Peyer's patch (tissue), 4 donors: Measurements from ENCODE around the gene FBXW7. TPM values are rescaled to one million over a fixed set of nuclear protein-coding genes. Genes with fewer than 3 reads are reported as not detected.

ENCODE experiments used
- DNase-seq, 3 donors: peaks; one replicate each; pipeline ENCODE4 v3.0.0-alpha.2; 2017 to 2019
- H3K27ac ChIP-seq, 4 donors: fragments of 200-600 bp; sonication (generic); one replicate each; pipeline ENCODE4 v1.5.1; 2016 to 2019
- H3K27me3 ChIP-seq, 2 donors: fragments of 200-600 bp; sonication (generic); one replicate each; pipeline ENCODE4 v1.5.1; 2019
- H3K36me3 ChIP-seq, 3 donors: fragments of 200-600 bp; sonication (generic); one replicate each; pipeline ENCODE4 v1.5.1; 2016 to 2019
- H3K4me1 ChIP-seq, 4 donors: fragments of 200-600 bp; sonication (generic); one replicate each; pipeline ENCODE4 v1.5.1; 2016 to 2019
- H3K4me3 ChIP-seq, 4 donors: fragments of 200-600 bp; sonication (generic); 1 replicate in 3 of 4; 2 replicates in 1 of 4; pipeline ENCODE4 v1.5.1; 2016 to 2019; ENCODE audit warnings: mild to moderate bottlenecking in 1 of 4
- H3K9me3 ChIP-seq, 4 donors: fragments of 200-600 bp; sonication (generic); one replicate each; pipeline ENCODE4 v1.5.1; 2016 to 2019; ENCODE audit warnings: mild to moderate bottlenecking in 1 of 4
- POLR2A ChIP-seq, 2 donors: fragments of 450-650 bp; IDR thresholded peaks; one replicate each; pipeline ENCODE4 v1.5.1; 2017; ENCODE audit warnings: antibody characterized with exemption in 2 of 2, mild to moderate bottlenecking in 2 of 2, moderate library complexity in 2 of 2
- total RNA-seq, 4 donors: library from RNA; depleted of rRNA; stranded (reverse); fragments of >200 nt; gene quantifications; one replicate each; pipeline ENCODE4 v1.1.0, GENCODE V29; 2016
- TF ChIP-seq, protein P1 (sequence below), 6 experiments: fragments of 450-650 bp in 4 of 6; fragments of 200-600 bp in 2 of 6; sonication (generic) in 1 of 6; IDR thresholded peaks; one replicate each; pipeline ENCODE4 v1.5.1; 2017 to 2019; ENCODE audit warnings: antibody characterized with exemption in 6 of 6, mild to moderate bottlenecking in 3 of 6, moderate library complexity in 1 of 6

Gene FBXW7
- total RNA-seq, 4 donors from 2014 or later: 33.4 to 120 (median 43.0) TPM

DNA sequence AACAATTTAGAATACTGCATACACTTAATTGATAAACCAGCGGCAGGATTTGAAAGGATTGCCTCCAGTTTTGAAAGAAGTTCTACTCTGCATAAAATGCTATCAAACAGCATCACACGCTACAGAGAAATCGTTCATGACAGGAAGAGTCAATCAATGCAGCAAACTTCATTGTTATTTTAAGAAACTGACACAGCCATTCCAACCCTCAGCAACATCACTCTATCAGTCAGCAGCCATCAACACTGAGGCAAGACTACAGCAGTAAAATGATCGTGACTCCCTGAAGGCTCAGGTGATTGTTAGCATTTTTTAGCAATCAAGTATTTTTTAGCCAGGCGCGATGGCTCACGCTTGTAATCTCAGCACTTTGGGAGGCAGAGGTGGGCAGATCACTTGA lies 98.3 kb downstream of the FBXW7 start:
- TF ChIP-seq POLR2A (IDR thresholded peaks at IDR 0.05): no peak
- TF ChIP-seq, protein P1, sequence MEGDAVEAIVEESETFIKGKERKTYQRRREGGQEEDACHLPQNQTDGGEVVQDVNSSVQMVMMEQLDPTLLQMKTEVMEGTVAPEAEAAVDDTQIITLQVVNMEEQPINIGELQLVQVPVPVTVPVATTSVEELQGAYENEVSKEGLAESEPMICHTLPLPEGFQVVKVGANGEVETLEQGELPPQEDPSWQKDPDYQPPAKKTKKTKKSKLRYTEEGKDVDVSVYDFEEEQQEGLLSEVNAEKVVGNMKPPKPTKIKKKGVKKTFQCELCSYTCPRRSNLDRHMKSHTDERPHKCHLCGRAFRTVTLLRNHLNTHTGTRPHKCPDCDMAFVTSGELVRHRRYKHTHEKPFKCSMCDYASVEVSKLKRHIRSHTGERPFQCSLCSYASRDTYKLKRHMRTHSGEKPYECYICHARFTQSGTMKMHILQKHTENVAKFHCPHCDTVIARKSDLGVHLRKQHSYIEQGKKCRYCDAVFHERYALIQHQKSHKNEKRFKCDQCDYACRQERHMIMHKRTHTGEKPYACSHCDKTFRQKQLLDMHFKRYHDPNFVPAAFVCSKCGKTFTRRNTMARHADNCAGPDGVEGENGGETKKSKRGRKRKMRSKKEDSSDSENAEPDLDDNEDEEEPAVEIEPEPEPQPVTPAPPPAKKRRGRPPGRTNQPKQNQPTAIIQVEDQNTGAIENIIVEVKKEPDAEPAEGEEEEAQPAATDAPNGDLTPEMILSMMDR (IDR thresholded peaks at IDR 0.05): no peak
- no peaks in the 10 kb centered on the region for H3K27me3 ChIP-seq
- H3K4me1 ChIP-seq: no peaks in the 10 kb centered on the region
- no peak overlapping the region for H3K4me3 ChIP-seq
- no peaks in the 10 kb centered on the region for H3K36me3 ChIP-seq
- H3K27ac ChIP-seq: no peak overlapping the region
- no peaks in the 10 kb centered on the region for H3K9me3 ChIP-seq
- DNase-seq: no peak

DNA sequence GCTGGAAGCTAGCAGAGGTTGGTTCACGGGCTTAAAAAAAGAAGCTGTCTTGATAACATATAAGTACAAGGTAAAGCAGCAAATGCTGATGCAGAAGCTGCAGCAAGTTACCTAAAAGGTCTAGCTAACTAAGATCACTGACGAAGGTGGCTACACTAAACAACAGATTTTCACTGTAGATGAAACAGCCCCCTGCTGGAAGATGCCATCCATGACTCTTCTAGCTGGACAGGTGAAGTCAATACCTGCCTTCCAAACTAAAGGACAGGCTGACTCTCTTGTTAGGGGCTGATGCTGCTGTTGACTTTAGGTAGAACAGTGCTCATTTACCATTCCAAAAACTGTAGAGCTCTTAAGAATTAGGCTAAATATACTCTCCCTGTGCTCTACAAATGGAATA lies 99.5 kb downstream of the FBXW7 start:
- H3K27me3 ChIP-seq: no peaks in the 10 kb centered on the region
- H3K27ac ChIP-seq: no peak overlapping the region
- no peak overlapping the region for H3K4me3 ChIP-seq
- H3K4me1 ChIP-seq: no peaks in the 10 kb centered on the region
- H3K9me3 ChIP-seq: no peaks in the 10 kb centered on the region
- no peak for DNase-seq
- TF ChIP-seq, protein P1 (IDR thresholded peaks at IDR 0.05): peak in 2 of 6 experiments; percentile 26 to 32
- TF ChIP-seq POLR2A (IDR thresholded peaks at IDR 0.05): no peak
- no peaks in the 10 kb centered on the region for H3K36me3 ChIP-seq

DNA sequence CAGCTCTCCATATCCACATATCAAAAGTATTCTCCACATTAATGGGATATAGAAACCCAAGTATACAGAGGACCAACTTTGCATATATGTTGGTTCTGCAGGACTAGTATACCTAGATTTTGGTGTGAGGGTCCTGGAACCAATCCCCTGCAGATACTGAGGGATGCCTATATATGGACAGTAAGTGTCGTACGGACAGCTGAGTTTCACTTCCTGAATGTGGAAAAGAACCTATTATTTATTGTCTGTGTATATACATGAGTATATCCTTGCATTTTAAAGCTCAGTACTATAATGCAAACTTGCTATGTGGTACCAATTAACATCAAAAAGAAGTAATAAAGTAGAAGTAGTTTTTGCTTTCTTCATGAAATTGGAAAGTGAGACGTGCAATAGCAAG lies 101.9 kb downstream of the FBXW7 start:
- TF ChIP-seq POLR2A (IDR thresholded peaks at IDR 0.05): no peak
- TF ChIP-seq, protein P1 (IDR thresholded peaks at IDR 0.05): no peak
- Histone ChIP-seq H3K36me3 (no peaks in the 10 kb centered on the region), H3K4me3 (no peak overlapping the region), H3K27me3 (no peaks in the 10 kb centered on the region), H3K4me1 (no peaks in the 10 kb centered on the region), H3K9me3 (no peaks in the 10 kb centered on the region), H3K27ac (no peak overlapping the region)
- DNase-seq: no peak

DNA sequence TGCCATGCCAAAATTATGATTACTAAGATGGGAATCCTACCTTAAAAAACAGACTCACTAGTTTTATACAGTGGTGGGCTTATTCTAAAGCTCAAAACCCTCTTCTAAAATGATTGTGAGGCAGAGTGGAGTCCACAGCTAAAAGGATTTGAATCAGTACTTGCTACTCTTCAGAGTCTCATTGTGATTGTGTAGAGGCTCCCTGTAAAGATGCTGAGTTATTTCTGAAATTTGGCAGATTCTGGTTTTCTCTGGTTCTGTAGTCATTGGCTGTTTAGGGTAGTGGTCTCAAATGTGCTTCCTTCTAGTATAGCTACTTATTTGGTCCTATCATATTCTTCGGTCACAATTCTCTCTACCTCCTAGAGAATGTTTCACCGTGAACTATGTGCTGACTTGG lies 104.1 kb downstream of the FBXW7 start:
- Histone ChIP-seq H3K9me3 (no peaks in the 10 kb centered on the region), H3K4me3 (no peak overlapping the region), H3K4me1 (no peaks in the 10 kb centered on the region), H3K27me3 (no peaks in the 10 kb centered on the region), H3K36me3 (no peaks in the 10 kb centered on the region), H3K27ac (no peak overlapping the region)
- TF ChIP-seq POLR2A (IDR thresholded peaks at IDR 0.05): no peak
- TF ChIP-seq, protein P1 (IDR thresholded peaks at IDR 0.05): no peak
- no peak for DNase-seq

DNA sequence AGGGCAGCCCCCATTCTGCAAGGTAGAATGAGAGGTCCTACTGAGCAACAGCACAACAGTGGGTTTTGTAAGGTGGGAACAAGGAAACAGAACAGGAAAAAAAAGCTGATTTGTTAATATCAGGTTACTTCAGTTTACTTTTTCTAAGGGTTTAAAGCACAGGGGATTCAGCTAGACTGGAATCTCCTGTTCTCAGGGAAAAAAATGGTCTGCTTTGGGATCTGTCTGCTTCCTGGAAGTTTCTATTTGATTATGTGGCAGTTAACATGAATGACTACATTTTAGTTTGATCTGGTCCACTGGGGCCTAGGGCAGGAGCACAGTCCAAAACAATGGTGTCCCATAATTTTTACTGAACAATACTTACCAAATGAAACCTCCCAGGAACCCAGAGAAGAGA lies 104.6 kb downstream of the FBXW7 start:
- H3K36me3 ChIP-seq: no peaks in the 10 kb centered on the region
- TF ChIP-seq, protein P1 (IDR thresholded peaks at IDR 0.05): no peak
- no peak for TF ChIP-seq POLR2A (IDR thresholded peaks at IDR 0.05)
- H3K4me1 ChIP-seq: no peaks in the 10 kb centered on the region
- no peak overlapping the region for H3K4me3 ChIP-seq
- H3K27me3 ChIP-seq: no peaks in the 10 kb centered on the region
- no peaks in the 10 kb centered on the region for H3K9me3 ChIP-seq
- DNase-seq: no peak
- H3K27ac ChIP-seq: no peak overlapping the region

DNA sequence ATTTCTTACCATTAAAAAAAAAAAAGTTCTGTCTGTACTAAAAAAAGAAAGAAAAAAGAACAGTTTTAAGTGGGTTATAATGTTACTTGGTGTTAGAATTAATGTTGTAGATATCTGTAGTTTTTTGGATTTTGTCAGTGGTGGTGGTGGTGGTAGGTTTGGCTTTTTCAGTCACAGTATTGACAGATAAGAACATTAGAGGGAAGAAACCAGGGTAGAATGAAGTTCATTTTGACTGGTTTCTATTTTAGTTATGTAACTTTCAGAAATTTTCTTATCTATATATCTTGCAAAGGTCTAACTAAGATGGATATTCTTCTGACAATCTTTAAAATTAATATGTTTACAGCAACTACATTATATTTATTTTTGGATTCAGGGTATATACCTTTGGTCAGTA lies 105.4 kb downstream of the FBXW7 start:
- TF ChIP-seq, protein P1 (IDR thresholded peaks at IDR 0.05): no peak
- no peak for TF ChIP-seq POLR2A (IDR thresholded peaks at IDR 0.05)
- Histone ChIP-seq H3K27ac (no peak overlapping the region), H3K9me3 (no peaks in the 10 kb centered on the region), H3K36me3 (no peaks in the 10 kb centered on the region), H3K4me1 (peaks cover 0 to 4% (median 0%) of the 10 kb centered on the region in 4 donors), H3K27me3 (no peaks in the 10 kb centered on the region), H3K4me3 (no peak overlapping the region)
- DNase-seq: no peak
